PC-9 (cell line): ENCODE data around the gene SMAD1. TPM values are rescaled to one million over a fixed set of nuclear protein-coding genes. Genes with fewer than 3 reads are reported as not detected.

Source experiments
- BruUV-seq: library from RNA; stranded (reverse); fragments of 400-500 nt; replicated peaks from 2 replicates; lab custom pipeline; 2021; lab: Mats Ljungman, UMichigan
- CTCF ChIA-PET: fragments of 300-600 bp; sonication (Branson Sonifier 250); formaldehyde crosslinking; loops from one replicate; lab custom pipeline; 2022; ENCODE audit warnings: antibody characterized with exemption; lab: Charles Lee
- POLR2A ChIA-PET: fragments of 300-600 bp; sonication (Branson Sonifier 250); formaldehyde crosslinking; loops from one replicate; lab custom pipeline; 2022; ENCODE audit warnings: antibody characterized with exemption; ENCODE audit not compliant: unreplicated experiment; lab: Charles Lee
- DNase-seq, 2 experiments: peaks; one replicate each; pipeline versions ENCODE4 v3.0.0 to v3.0.0-alpha.2; 2015 to 2022; ENCODE audit warnings: mixed read lengths in 1 of 2
- H2AFZ ChIP-seq: fragments of 200-600 bp; sonication (generic); 2 replicates; pipeline ENCODE4 v1.8.1; 2017; ENCODE audit warnings: antibody characterized with exemption
- H3F3A ChIP-seq: fragments of 200-600 bp; sonication (generic); 2 replicates; pipeline ENCODE4 v1.8.1; 2017; ENCODE audit warnings: antibody characterized with exemption, mild to moderate bottlenecking, low read depth; ENCODE audit not compliant: insufficient read depth
- H3K27ac ChIP-seq: fragments of 200-600 bp; sonication (generic); 2 replicates; pipeline ENCODE4 v1.6.1; 2016; ENCODE audit warnings: mixed run types
- H3K27me3 ChIP-seq: fragments of 200-600 bp; sonication (generic); 2 replicates; pipeline ENCODE4 v1.6.1; 2016; ENCODE audit warnings: low read depth, mixed run types; ENCODE audit not compliant: insufficient read depth
- H3K36me3 ChIP-seq: fragments of 200-600 bp; sonication (generic); 2 replicates; pipeline ENCODE4 v1.6.1; 2016; ENCODE audit warnings: low read depth, mixed run types
- H3K4me1 ChIP-seq: fragments of 200-600 bp; sonication (generic); replicated peaks from 2 replicates; pipeline ENCODE4 v1.6.1; 2016; ENCODE audit warnings: mixed run types; ENCODE audit not compliant: insufficient read depth
- H3K4me2 ChIP-seq: fragments of 200-600 bp; sonication (generic); 2 replicates; pipeline ENCODE4 v1.6.1; 2017; ENCODE audit warnings: mixed run types
- H3K4me3 ChIP-seq: fragments of 200-600 bp; sonication (generic); 2 replicates; pipeline ENCODE4 v1.6.1; 2016; ENCODE audit warnings: mixed run types
- H3K79me2 ChIP-seq: fragments of 200-600 bp; sonication (generic); 2 replicates; pipeline ENCODE4 v1.6.1; 2017; ENCODE audit warnings: low read depth, mixed run types
- H3K9me2 ChIP-seq: fragments of 200-600 bp; sonication (generic); 2 replicates; pipeline ENCODE4 v1.8.1; 2017; ENCODE audit warnings: mild to moderate bottlenecking; ENCODE audit not compliant: insufficient read depth
- H3K9me3 ChIP-seq: fragments of 200-600 bp; sonication (generic); 2 replicates; pipeline ENCODE4 v1.8.1; 2016; ENCODE audit warnings: low read depth; ENCODE audit not compliant: insufficient read depth
- H4K20me1 ChIP-seq: fragments of 200-600 bp; sonication (generic); 2 replicates; pipeline ENCODE4 v1.8.1; 2017; ENCODE audit not compliant: insufficient read depth
- CTCF ChIP-seq: fragments of 200-600 bp; sonication (generic); conservative IDR thresholded peaks from 2 replicates; pipeline ENCODE4 v1.6.1; 2017; ENCODE audit warnings: mixed run types, antibody characterized with exemption, mild to moderate bottlenecking, moderate library complexity
- EZH2 ChIP-seq: fragments of 200-600 bp; sonication (generic); IDR thresholded peaks from 2 replicates; pipeline ENCODE4 v1.8.0; 2017; ENCODE audit warnings: antibody characterized with exemption, low read depth
- intact Hi-C: fragments of 100-400 bp; cut with micrococcal nuclease; formaldehyde crosslinking; loops from one replicate; pipeline ENCODE4 v1.10.0; 2022; ENCODE audit not compliant: unreplicated experiment
- total RNA-seq: library from RNA; stranded (reverse); gene quantifications from 2 replicates; pipeline ENCODE4 v1.2.3, GENCODE V29; 2021

The SMAD1 gene
- total RNA-seq, 1 experiment from 2014 or later = 15.1 TPM

DNA sequence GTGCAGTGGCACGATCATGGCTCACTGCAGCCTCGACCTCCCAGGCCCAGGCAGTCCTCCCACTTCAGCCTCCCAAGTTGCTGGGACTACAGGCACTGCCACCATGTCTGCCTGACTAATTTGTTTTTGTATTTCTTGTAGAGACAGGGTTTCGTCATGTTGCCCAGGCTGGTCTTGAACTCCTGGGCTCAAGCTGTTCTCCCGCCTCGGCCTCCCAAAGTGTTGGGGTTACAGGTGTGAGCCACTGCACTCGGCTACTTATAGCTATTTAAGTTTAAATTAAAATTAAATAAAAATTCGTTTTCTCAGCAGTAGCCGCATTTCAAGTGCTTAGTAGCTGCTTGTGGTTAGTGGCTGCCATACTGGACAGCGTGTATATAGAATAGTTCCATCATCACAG lies 3.5 kb downstream of the SMAD1 start:
- BruUV-seq = no TSS peak
- Histone ChIP-seq H2AFZ (no peak overlapping the region), H3K79me2 (peaks cover 48% of the 10 kb centered on the region), H3K27ac (no peak overlapping the region), H3F3A (no peaks in the 10 kb centered on the region; the same call in 1 of the 2 replicates), H3K4me2 (no peak overlapping the region), H3K36me3 (no peaks in the 10 kb centered on the region), H3K9me2 (no peaks in the 10 kb centered on the region), H3K4me3 (no peak overlapping the region), H3K9me3 (no peaks in the 10 kb centered on the region), H4K20me1 (no peaks in the 10 kb centered on the region), H3K4me1 (peaks cover 22% of the 10 kb centered on the region), H3K27me3 (no peaks in the 10 kb centered on the region)
- intact Hi-C loops = no loop called here
- ChIA-PET POLR2A (no interaction called here), CTCF (no interaction called here)
- DNase-seq = no peak
- TF ChIP-seq EZH2 (no peak), CTCF (no peak)

DNA sequence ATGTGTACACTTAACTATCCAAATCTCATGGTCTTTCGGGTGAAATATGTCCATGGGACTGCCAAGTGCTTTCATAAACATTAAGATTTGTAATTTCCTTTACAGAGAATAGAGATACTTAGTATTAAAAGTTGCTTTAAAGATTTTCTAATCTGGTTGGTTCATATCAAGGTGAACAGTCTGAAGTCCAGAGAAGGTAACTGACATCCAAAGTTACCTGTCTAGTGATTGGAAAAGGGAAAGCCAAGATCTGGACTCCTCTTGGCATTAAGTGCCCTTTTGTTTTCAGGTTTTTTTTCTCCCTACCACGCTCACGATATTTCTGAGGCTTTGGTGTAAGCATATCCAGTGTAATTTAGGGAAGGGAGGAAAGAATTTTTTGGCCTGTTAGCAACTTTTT lies 5.0 kb downstream of the SMAD1 start:
- Histone ChIP-seq H3K36me3 (no peaks in the 10 kb centered on the region), H3K4me3 (no peak overlapping the region), H3K79me2 (peaks cover 48% of the 10 kb centered on the region), H3K9me2 (no peaks in the 10 kb centered on the region), H3K27me3 (no peaks in the 10 kb centered on the region), H3K4me2 (no peak overlapping the region), H3K4me1 (peaks cover 15% of the 10 kb centered on the region; the same call in 1 of the 2 replicates), H3K27ac (no peak overlapping the region), H2AFZ (no peak overlapping the region), H4K20me1 (no peaks in the 10 kb centered on the region), H3K9me3 (no peaks in the 10 kb centered on the region), H3F3A (no peaks in the 10 kb centered on the region; the same call in 1 of the 2 replicates)
- BruUV-seq = no TSS peak
- no peak for TF ChIP-seq EZH2
- no peak for TF ChIP-seq CTCF
- CTCF ChIA-PET = no interaction called here
- DNase-seq = no peak
- POLR2A ChIA-PET = interaction anchor here (0.7 kb wide), 1 partner anchor 127 kb away, joined by 3 read pairs; no protein-coding TSS in a partner anchor
- intact Hi-C loops = no loop called here

DNA sequence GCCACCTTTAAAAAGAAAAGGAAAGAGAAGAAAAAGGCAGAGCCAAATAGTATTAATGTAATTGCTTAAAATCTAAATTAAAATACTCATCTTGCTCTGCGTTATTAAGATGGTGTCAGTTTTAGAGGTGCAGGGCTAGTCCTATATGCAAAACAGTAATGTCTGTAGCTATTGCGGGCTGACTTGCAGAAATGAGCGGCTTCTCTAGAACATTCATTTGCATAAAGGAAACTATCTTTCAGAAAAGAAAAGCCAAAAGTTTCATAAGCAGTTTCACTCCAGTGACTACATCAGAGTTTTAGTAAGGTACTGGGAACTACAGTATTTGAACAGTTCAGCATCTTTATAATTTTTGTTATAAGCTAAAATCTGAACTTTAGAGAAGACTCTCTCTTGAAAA lies 6.0 kb downstream of the SMAD1 start:
- Histone ChIP-seq H3K79me2 (peaks cover 48% of the 10 kb centered on the region), H3K36me3 (no peaks in the 10 kb centered on the region), H3K27me3 (no peaks in the 10 kb centered on the region), H4K20me1 (no peaks in the 10 kb centered on the region), H3K27ac (no peak overlapping the region), H3K4me1 (peaks cover 15% of the 10 kb centered on the region; the same call in 1 of the 2 replicates), H3F3A (no peaks in the 10 kb centered on the region; the same call in 1 of the 2 replicates), H3K9me2 (no peaks in the 10 kb centered on the region), H3K9me3 (no peaks in the 10 kb centered on the region), H3K4me2 (no peak overlapping the region), H3K4me3 (no peak overlapping the region), H2AFZ (no peak overlapping the region)
- CTCF ChIA-PET = no interaction called here
- POLR2A ChIA-PET = no interaction called here
- DNase-seq = no peak
- TF ChIP-seq CTCF = no peak
- no peak for TF ChIP-seq EZH2
- no TSS peak for BruUV-seq
- intact Hi-C loops = no loop called here
